ENCODE results near the gene DOCK1.

GRCh38 chr10:127174866-127175265, 269.6 kb downstream of the DOCK1 start:
- TF ChIP-seq, protein P1, sequence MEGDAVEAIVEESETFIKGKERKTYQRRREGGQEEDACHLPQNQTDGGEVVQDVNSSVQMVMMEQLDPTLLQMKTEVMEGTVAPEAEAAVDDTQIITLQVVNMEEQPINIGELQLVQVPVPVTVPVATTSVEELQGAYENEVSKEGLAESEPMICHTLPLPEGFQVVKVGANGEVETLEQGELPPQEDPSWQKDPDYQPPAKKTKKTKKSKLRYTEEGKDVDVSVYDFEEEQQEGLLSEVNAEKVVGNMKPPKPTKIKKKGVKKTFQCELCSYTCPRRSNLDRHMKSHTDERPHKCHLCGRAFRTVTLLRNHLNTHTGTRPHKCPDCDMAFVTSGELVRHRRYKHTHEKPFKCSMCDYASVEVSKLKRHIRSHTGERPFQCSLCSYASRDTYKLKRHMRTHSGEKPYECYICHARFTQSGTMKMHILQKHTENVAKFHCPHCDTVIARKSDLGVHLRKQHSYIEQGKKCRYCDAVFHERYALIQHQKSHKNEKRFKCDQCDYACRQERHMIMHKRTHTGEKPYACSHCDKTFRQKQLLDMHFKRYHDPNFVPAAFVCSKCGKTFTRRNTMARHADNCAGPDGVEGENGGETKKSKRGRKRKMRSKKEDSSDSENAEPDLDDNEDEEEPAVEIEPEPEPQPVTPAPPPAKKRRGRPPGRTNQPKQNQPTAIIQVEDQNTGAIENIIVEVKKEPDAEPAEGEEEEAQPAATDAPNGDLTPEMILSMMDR (IDR thresholded peaks at IDR 0.05): no peak
- TF ChIP-seq EZH2 (IDR thresholded peaks at IDR 0.05) (no peak), EZH2phosphoT487 (IDR thresholded peaks at IDR 0.05) (no peak)
